Type B pancreatic cell (in vitro differentiated cells): ENCODE data around the gene AMELY. TPM values are rescaled to one million over a fixed set of nuclear protein-coding genes. Genes with fewer than 3 reads are reported as not detected.

Experiments
- DNase-seq: peaks from one replicate; pipeline ENCODE4 v3.0.0; 2021; ENCODE audit warnings: mixed read lengths; ENCODE audit not compliant: unreplicated experiment; ENCODE audit errors: extremely low spot score
- H3K27ac Mint-ChIP-seq: 2 replicates; pipeline ENCODE4 v1.8.0; 2021; ENCODE audit warnings: mild to moderate bottlenecking, mixed read lengths
- H3K27me3 Mint-ChIP-seq: 2 replicates; pipeline ENCODE4 v1.8.0; 2021; ENCODE audit warnings: mixed read lengths
- H3K36me3 Mint-ChIP-seq: 2 replicates; pipeline ENCODE4 v1.8.0; 2021; ENCODE audit warnings: mixed read lengths
- H3K4me1 Mint-ChIP-seq: one replicate; pipeline ENCODE4 v1.8.0; 2021; ENCODE audit warnings: mixed read lengths; ENCODE audit not compliant: unreplicated experiment
- H3K4me3 Mint-ChIP-seq: 2 replicates; pipeline ENCODE4 v1.8.0; 2021; ENCODE audit warnings: mild to moderate bottlenecking, mixed read lengths
- H3K9me3 Mint-ChIP-seq: 2 replicates; pipeline ENCODE4 v1.8.0; 2021; ENCODE audit warnings: mixed read lengths
- CTCF ChIP-seq: fragments of 200-600 bp; sonication (generic); conservative IDR thresholded peaks from 2 replicates; pipeline ENCODE4 v1.5.0; 2021; ENCODE audit warnings: antibody characterized with exemption, mild to moderate bottlenecking
- total RNA-seq: library from RNA; stranded (reverse); gene quantifications from 2 replicates; pipeline ENCODE4 v1.2.1, GENCODE V29; 2021; ENCODE audit warnings: low replicate concordance

The AMELY gene
- total RNA-seq, 1 donor from 2014 or later = not detected

DNA sequence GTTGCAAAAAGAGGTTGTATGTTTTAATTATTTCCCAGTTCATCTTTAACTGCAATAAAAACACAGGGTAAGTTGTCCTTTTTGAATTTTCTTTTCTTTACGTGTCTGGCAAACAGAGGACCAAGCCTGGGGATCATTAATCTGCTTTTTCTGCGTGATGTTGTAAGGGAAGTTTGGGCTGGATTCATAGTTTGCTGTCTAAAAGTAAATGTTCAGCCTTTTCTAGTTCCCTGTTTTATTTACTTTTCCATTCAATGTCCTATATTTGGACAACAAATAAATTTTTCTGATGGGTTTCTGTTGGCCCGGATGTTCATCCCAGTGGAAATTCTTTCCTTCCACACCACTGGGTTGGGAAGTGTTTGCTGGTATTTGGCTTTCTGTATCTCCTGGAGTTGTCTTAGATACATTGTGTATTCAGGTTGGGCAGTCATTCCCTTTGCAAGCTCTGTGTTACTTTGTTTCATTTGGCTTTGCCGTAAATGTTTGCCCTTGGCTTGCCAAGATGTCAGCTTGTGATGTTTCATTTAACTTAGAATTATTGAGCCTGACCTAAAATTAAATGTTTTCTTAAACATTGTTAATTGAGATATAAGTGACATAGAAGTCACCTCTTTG lies 20.3 kb upstream of the AMELY start:
- Mint-ChIP-seq H3K27ac (no peak overlapping the region), H3K36me3 (no peaks in the 10 kb centered on the region), H3K4me3 (no peak overlapping the region), H3K4me1 (no peaks in the 10 kb centered on the region), H3K9me3 (no peaks in the 10 kb centered on the region), H3K27me3 (no peaks in the 10 kb centered on the region)
- no peak for DNase-seq
- TF ChIP-seq CTCF = no peak

- Mint-ChIP-seq H3K9me3 (no peaks in the 10 kb centered on the region), H3K4me1 (no peaks in the 10 kb centered on the region), H3K4me3 (no peak overlapping the region), H3K27me3 (no peaks in the 10 kb centered on the region), H3K27ac (no peak overlapping the region), H3K36me3 (no peaks in the 10 kb centered on the region)
- DNase-seq = no peak
- TF ChIP-seq CTCF = no peak
These were observed 17.7 kb upstream of the AMELY start for GRCh38 chrY:6929237-6929636.

GRCh38 chrY:6928265-6928664 lies 16.7 kb upstream of the AMELY start:
- H3K4me1 Mint-ChIP-seq = no peaks in the 10 kb centered on the region

DNA sequence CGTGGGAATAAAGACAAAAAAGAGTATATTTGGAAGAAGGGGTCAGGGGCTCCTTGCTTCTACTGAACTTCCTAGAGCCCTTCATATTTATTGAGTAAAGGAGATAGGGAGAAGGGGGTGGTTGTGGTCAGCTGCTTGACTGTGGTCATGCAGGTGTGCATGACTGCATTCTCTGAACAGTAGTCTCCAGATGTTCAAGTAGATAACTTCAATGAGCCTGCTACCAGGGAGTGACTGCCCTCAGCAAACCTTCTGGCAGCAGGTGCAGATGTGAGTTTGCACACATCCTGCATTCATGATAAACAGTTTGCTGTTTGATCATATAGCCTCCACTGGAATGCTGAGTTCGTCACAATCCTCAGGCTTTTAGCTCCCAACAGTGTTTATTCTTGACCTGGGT lies 9.5 kb upstream of the AMELY start:
- no peak overlapping the region for H3K4me3 Mint-ChIP-seq
- no peaks in the 10 kb centered on the region for H3K4me1 Mint-ChIP-seq
- H3K9me3 Mint-ChIP-seq = no peaks in the 10 kb centered on the region
- no peaks in the 10 kb centered on the region for H3K36me3 Mint-ChIP-seq
- no peaks in the 10 kb centered on the region for H3K27me3 Mint-ChIP-seq
- no peak for DNase-seq
- no peak overlapping the region for H3K27ac Mint-ChIP-seq
- TF ChIP-seq CTCF = no peak

More at GRCh38 chrY:6928265-6928664, 16.7 kb upstream of the AMELY start:
- Mint-ChIP-seq H3K36me3 (no peaks in the 10 kb centered on the region), H3K4me3 (no peak overlapping the region), H3K9me3 (no peaks in the 10 kb centered on the region), H3K27ac (no peak overlapping the region), H3K27me3 (no peaks in the 10 kb centered on the region)
- no peak for DNase-seq
- TF ChIP-seq CTCF = no peak

GRCh38 chrY:6913362-6913761 lies 1.8 kb upstream of the AMELY start:
- Mint-ChIP-seq H3K9me3 (no peaks in the 10 kb centered on the region), H3K27me3 (no peaks in the 10 kb centered on the region), H3K4me3 (no peak overlapping the region), H3K36me3 (no peaks in the 10 kb centered on the region), H3K27ac (no peak overlapping the region), H3K4me1 (no peaks in the 10 kb centered on the region)
- no peak for DNase-seq
- TF ChIP-seq CTCF = no peak
